GM19193 (cell line): Measurements from ENCODE around the gene RPAP2.

Source experiments
- POLR2A ChIP-seq: IDR thresholded peaks from 4 replicates; pipeline ENCODE4 v1.6.1; 2011; ENCODE audit not compliant: insufficient read depth, insufficient read length; ENCODE audit errors: extremely low read depth

Gene RPAP2

DNA sequence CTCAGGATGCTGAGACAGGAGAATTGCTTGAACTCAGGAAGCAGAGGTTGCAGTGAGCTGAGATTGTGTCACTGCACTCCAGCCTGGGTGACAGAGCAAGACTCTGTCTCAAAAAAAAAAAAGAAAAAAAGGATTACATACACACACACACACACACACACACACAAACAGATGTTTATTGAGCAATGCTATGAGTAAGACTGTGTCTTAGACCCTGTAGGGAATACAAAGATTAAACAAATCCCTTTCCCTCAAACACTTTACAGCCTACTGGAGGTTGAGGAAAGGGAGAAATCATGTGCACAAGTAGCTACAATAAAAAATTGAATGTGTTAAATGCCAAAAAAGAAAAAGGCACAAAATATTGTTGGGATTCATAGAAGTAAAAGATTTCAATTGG lies 58.1 kb downstream of the RPAP2 start:
- no peak for TF ChIP-seq POLR2A

DNA sequence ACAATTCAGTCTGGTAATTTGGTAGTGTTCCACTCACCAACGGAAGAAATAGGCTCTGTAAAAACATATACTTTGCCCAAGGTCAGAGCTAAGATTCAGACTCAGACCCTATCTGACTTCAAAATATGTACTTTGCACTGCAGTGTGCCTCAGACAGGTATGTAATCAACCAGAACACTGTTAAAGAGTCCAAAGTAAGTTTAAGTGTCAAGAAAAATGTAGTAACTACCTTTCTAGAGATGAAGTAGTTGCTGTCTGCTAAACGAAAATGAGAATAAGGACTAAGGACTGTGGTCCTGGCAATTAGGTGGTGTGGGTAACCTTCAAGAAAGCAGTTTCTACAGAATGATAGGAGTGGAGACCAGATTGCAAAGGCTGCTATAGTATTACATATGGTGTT lies 61.1 kb downstream of the RPAP2 start:
- TF ChIP-seq POLR2A = no peak

DNA sequence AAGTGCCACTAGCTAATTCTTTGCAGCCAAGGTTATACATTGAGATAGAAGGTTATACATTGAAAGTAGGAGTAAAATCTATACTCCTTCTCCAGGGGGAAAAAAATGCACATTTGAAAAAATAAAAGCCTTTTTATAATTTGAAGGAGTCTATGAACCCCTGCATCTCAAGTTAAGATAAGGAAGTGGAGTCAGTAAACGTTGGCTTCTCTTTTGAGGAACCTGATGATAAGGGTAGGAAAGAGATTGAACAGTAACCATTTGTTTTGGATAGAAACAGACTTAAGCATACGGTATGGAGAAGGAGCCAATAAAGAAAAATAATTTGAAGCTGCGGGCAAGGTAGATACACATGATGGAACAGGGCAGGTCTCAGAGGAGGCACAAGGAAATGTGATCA lies 64.1 kb downstream of the RPAP2 start:
- TF ChIP-seq POLR2A = no peak

DNA sequence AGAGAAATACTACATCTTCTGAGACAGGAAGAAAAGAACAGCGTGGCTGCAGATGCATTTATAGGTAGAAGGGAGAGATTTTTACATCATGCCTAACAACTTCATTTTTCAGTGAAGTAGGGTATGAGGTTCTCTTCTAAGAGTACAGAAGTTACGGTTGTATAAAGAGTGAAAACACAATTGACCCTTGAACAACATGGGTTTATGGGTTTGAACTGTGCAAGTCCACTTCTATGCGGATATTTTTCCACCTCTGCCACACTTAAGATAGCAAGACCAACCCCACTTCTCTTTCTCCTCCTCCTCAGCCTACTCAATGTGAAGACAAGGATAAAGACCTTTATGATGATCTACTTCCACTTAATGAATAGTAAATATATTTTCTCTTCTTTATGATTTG lies 64.5 kb downstream of the RPAP2 start:
- no peak for TF ChIP-seq POLR2A

DNA sequence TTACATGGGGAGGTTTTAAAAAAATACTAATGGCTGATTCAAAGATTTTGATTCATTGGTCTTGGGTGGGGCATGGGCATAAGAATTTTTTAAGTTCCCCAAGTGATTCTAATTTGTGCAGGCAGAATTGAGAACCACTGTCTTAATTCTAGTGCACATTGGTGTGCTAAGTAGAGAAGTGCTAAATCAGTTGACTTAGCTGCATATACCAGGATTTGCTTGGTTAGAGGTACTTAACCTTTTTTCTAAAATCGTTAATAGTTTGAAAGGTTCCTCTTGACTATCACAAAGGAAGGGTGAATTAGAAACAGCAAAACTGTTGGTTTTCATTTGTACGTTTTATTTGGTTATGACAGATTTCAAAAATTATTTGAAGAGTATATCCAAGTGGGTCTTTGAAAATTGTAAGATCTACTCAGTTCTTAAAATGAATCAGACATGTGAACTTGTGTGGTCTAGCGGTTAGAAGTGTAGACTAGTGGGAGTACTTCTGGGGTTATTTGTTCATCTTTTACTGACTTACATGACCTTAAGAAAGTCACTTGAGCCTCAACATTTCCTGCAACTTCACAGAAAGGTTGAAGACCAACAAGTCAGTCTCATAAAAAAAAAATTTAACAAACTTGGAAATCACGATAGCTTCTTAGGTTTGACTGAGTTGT lies 66.7 kb downstream of the RPAP2 start:
- TF ChIP-seq POLR2A = no peak

DNA sequence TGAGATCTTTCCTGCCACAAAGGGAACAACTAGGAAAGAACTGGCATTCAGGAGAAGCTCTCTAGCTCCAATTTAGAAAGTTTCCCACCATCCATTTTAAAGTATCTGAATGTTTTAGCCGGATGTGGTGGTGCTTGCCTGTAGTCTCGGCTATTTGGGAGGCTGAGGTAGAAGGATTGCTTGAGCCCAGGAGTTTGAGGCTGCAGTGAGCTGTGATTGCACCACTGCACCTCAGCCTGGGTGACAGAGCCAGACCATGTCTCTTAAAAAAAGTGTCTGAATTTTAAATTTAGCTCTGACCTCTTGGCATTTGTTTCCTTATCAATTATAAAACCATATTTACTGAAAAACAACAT lies 67.2 kb downstream of the RPAP2 start:
- TF ChIP-seq POLR2A = no peak

DNA sequence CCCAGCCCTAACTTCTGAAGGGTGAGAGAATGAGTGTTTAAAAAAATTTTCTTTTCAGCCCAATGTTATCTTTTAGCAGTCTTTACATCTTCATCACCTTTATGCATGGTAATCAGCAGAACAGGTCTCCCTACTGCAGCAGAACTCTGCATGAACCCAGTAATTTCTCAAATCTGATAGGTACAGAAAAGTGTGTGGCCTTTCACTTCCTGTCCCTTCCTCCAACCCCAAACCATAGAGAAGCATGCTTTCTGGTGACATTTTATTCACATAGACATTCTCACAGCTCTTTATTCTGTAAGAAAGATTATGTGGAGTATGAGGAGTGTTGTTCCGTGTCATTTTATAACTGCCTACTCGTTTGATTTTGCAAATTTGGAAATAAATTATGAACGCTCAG lies 68.6 kb downstream of the RPAP2 start:
- TF ChIP-seq POLR2A = no peak

DNA sequence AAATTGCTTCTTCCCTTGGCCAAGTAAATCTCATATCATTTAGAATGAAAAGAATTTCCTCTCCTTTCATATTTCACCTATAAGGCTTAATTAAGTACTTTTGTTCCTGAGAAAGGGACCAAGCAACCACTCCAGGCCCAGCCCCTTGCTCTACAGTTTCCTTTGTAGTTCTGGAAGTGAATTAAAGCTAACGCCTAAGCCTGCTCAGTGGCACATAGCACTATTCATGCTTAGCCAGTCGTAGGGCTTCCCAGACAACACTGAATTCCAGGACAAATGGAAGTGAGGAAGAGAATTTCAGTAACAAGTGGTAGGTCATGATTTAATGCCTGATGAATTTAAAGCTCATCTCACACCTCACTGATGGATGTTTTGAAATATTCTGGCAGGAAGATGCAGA lies 73.3 kb downstream of the RPAP2 start:
- TF ChIP-seq POLR2A = no peak

DNA sequence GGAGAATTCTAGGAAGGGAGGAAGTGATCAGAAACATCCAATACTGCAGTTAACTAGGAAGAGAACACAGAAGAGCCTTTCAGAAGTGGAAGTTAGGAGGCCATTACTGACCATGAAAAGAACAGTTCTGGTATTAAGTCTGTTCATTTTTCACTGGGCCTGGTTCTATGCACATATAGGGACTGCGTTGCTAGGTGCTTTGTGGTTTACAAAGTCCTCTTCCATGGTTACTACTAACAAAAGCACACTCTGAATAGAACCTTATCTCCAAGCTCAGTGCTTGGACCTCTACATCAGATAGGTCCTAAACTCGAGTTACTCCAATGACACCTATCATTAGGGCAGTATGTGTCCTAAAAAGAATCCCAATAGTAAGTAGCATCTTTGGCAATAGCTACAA lies 75.4 kb downstream of the RPAP2 start:
- no peak for TF ChIP-seq POLR2A

DNA sequence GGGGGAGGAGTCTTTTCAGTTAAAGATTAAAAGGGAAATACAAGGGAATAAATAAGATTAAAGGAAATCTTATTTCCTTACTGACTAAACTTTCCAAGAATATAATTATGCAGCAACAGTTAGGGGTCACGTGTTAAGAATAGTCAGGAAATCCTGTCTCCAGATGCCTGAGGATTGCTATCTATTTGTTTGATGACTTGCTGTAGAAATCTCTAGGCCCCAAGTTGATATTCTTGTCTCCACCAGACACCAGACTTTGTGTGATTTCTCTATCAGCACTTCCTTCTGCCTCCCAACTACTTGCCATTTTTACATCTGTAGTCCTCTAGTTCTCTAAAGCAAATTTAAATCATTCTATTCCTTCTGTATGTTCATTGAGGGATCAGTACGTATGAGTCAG lies 77.5 kb downstream of the RPAP2 start:
- no peak for TF ChIP-seq POLR2A

DNA sequence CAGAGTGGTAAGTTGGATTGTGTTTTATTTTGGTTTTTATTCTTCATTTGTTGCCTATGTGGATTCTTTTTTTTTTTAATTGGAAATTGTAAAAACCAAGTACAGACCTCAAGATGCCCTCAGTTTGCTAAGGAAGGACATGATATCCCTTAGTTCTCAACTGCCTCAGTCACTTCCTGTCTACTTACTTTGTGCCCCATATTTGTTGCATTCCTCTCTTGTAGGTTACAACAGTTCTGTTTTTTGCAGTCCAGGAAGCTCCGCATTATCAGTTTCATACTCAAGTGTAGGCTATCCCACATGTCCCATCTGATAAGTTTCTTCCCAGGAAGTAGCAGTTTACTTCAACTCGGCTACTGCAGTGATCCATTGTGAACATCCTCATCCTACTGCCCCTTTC lies 82.0 kb downstream of the RPAP2 start:
- no peak for TF ChIP-seq POLR2A

DNA sequence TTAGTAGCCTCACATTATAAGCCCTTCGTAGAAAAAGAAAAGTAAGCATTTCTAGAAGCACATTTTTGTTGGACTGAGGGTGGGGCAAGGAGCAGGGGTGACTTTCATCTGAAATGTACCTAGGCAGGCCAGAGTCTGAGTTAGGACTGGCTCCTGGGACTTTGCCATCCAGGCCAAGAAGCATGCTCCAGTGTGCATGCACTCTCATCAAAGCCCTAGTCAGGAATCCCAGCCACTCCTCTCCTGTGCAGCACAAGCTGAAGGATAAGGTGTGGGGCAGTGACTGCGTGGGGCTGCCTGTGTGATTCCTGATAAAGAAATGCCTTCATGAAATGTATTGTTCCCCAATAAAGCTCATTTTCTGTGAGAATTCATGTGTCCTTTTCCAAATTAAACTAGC lies 99.7 kb downstream of the RPAP2 start:
- TF ChIP-seq POLR2A = no peak

DNA sequence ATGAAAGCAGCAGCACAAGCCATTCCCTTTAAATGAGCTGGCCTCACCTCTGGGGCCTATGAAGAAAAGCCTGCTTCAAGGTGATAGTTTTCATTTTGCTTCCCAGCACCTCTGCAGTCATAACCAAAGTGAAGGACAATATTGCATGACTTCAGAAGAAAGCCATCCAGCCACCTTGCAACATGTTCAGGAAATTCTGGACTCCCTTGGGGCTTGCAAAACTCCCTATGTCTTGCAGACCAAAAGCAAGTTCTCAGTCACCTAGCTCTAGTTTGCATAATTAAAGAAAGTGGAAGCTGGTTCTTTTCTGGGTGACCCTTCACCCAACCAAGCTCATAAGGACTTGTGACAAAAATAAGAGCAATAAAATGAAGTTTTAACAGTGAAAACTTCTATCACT lies 100.2 kb downstream of the RPAP2 start:
- TF ChIP-seq POLR2A = no peak

DNA sequence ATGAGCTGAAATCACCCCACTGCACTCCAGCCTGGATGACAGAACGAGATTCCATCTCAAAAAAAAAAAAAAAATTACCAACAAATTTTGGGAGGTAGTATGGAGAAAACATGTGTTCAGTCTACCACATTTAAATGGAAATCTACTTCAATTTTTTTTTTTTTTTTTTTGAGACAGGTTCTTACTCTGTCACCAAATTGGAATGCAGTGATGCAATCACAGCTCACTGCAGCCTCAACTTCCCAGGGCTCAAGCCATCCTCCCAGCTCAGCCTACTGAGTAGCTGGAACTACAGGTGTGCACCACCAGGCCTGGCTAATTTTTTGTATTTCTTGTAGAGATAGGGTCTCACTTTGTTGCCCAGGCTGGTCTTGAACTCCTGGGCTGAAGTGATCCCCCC lies 105.8 kb downstream of the RPAP2 start:
- TF ChIP-seq POLR2A = no peak

DNA sequence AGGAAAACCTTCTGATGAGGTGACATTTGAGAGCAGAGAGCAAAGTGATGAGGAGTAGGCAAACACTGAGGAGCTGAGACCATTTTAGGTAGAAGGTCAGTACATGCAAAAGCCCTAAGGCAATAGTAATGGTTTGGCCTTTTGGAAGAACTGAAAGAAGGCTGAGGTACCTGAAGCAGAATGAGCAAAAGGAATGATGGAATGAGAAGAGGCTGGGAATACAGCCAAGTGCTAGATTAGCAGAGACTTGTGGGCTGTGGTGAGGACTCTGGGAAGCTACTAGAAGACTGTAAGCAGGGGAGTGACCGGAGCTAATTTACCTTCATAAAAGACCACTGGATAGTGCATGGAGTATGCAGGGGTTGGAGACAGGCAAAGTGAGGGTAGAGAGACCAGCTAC lies 110.0 kb downstream of the RPAP2 start:
- TF ChIP-seq POLR2A = no peak

DNA sequence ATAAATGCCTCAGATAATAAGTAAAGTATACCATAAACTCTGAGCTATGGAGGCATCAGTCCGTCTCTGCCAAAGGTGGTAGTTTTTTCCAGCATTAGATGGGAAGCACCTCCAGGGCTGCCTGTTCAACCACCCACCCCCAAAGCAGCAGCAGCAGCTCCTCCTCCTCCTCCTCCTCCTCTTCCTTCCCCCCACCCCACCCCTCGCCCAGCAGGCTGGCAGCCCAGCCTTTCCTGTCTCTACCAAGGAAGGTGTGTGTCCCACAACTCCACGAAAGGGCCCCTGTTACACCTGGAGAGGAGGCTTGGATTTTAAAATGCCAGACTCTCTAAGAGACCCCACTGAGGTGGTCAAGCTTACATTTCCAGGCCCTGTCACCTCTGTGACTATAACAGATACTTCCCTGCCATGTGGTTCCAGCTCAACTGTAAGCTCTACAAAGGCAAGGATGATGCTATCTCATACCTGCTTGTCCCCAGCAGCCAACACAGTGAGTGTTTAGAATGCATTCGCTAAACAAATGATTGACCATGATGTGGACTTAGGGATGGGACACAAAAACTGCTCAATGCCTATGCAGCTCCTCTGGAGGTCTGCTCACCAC lies 111.2 kb downstream of the RPAP2 start:
- TF ChIP-seq POLR2A = no peak

DNA sequence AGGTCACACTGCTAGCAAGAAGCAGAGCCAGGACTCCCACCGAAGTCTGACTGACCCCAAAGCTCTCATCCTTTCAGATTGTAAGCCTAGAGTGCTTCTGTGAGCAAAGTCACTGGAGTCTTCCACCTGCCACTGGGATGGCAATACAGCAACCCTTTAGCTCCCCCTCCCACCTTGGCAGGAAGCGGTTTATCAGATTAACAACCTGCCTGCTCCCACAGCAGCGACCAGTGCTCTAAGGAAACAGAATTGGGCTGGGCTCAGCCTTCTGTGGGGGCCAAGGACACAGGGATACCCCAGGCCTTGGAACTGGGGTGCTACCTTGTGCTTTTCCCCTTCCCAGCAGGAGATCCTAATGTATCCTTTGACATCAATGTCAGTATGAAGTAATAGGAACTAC lies 111.8 kb downstream of the RPAP2 start:
- no peak for TF ChIP-seq POLR2A
